GM21825 (cell line): ENCODE data around the gene GSTM2.
A peak's percentile ranks its signal among the peaks of the same experiment; 100 is the strongest.

Experiments
- ATAC-seq: cut with Tn5 transposase; IDR thresholded peaks from one replicate; pipeline ENCODE4 v1.9.1; 2021; ENCODE audit warnings: mild to moderate bottlenecking, moderate library complexity; ENCODE audit not compliant: unreplicated experiment

The GSTM2 gene

DNA sequence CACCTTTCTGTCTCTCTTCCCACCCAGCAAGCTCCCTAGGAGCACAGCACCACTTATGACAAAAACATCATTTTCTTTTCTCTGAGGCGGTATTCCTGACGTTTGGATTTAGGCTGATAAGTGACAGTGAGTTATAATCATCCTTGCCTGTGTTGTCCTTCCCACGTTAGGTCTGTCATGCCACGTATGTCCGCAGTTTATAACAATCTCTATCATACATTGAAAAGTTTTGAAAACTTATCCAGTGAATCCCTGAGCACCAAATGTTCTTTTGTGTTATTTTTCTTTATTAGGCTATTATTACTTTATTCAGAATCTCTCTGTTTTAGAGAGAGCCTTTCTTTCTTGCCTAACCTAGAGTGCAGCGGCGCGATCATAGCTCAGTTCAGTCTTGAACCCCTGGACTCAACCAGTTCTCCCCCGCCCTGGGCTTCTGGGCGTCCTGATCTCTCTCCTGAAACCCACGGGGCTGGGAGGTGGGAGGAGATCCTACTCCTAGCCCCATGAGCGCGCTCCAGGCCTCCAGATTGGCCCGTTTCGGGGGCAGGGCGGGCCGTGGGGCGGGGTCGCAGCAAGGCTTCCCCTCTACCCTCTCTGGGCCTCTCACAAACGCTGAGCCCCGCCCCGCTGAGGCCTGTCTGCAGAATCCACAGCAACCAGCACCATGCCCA, at the start of gene GSTM2:
Gene GSTM2, plus strand, starts transcription at position 606 of the 671 bp plus-strand sequence. Its CDS starts 59 bp downstream, at position 665.
- ATAC-seq: peak; percentile 93

GRCh38 chr1:109618661-109619575, 48.9 kb upstream of the GSTM2 start:
- no peak for ATAC-seq

DNA sequence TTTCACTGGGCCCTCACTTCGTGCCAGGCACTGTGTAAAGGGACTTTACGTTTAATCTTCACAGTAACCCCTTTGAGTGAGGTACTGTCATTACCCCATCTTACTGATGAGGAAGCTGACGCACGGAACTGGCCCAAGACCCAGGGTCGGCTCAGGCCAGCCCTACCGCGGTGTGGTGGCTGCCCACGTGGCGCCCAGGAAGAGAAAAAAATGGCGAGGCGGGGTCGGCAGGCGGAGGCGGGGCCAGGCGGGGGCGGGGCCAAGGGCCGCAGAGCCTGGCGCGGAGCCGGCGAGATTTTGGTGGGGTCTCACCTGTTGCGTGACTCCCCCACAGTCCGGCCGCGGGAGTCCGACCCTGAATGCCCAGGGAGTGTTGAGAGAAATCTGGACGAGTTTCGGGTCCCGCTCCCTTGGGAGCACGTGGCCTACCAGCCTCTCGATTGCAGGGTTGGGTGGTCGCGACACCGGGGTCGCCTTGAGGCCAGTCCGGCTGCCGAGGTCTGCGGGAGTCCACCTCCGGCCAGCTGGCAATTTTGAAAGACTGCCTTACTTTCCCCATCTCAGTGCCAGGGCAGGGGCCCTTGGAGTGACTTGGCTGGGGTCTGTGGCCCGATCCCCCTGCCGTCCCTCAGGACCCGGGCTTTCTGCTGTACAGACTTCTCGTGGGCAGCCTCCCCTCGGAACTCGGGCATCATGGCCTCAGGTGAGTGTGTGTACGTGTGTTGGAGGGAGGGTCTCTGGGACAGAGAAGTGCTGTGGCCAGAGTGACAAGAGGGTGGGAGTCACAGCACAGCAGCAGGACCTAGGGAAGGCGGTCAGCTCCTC, 48.1 kb upstream of the GSTM2 start, which contains the start of the genes AMPD2 and GNAT2:
Gene AMPD2, plus strand, starts transcription at position 262 of the 825 bp plus-strand sequence. CDS start 1,339 bp downstream, outside the sequence.
Gene GNAT2, minus strand, starts transcription at position 41 of the 825 bp plus-strand sequence. CDS start 6,746 bp downstream, outside the sequence.
- peak; percentile 48 for ATAC-seq

- no peak for ATAC-seq
These were observed 47.5 kb upstream of the GSTM2 start for GRCh38 chr1:109620401-109620791.

DNA sequence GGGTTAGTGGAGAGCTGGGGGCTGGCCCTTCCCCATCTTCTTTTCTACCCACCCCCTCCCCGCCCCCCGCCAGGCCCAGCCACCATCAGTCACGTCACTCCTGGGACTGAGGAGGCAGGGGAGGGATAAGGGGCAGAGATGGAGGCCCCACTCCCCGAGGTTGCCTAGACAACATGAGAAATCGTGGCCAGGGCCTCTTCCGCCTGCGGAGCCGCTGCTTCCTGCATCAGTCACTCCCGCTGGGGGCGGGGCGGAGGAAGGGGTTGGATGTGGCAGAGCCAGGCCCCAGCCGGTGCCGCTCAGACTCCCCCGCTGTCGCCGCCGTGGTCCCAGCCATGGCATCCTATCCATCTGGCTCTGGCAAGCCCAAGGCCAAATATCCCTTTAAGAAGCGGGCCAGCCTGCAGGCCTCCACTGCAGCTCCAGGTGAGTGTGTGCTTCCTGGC, 47.0 kb upstream of the GSTM2 start:
- ATAC-seq: peak; percentile 66

- no peak for ATAC-seq
These were observed 46.3 kb upstream of the GSTM2 start for GRCh38 chr1:109621379-109622136.

DNA sequence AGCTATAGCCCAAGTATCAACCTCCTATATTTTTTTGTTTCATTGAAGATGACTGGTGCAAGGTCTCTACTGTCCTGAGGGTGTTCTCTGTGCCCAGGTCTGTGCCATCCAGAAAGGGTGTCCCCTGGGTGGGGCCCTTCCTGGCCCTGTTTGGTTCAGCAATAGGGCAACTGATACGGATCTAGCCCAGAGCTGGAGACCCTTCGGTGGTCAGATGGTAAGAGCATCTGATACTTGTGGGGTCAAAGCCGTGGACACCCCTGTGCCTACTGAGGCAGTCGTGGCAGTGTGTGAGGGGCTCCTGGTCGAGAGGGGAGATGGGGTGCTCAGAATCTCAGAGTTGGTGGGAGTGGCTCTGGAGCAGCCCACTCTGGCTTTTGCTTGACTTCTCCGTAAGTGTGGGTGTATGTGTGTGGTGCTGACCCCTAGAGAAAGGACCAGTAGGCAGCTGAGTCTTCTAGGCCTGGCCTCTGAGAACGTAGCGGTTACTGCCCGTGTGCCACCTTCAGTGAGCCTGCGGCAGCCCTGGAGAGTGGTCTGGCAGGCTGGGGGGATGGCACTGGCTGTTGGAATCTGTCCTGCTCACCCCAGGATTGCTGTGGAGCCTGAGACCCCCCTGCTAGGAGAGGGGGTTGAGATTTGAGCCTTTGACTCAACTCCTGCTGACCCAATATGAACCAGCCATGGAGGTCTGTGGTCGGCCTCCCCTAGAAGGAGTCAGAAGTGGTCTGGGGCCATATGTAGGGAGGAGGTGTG, 45.5 kb upstream of the GSTM2 start:
- ATAC-seq: no peak

DNA sequence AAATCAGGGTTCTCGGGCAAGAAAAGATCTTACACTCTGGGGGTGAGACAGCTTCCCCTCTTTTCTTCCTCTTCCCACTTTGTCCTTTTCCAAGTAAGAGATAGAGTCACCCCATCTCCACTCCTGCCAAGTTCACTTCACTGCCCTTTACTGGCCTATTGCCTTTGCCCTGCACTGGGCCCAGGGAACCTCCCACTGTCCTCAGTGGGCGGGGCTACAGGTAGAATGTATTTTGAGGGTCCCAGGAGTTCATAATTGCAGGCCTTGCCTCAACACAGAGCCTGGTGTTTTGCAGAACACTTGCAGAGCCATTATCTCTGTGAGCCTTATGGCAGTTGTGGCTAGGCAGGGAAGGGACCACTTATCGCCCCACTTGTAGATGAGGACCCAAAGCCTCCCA, 45.0 kb upstream of the GSTM2 start:
- no peak for ATAC-seq

DNA sequence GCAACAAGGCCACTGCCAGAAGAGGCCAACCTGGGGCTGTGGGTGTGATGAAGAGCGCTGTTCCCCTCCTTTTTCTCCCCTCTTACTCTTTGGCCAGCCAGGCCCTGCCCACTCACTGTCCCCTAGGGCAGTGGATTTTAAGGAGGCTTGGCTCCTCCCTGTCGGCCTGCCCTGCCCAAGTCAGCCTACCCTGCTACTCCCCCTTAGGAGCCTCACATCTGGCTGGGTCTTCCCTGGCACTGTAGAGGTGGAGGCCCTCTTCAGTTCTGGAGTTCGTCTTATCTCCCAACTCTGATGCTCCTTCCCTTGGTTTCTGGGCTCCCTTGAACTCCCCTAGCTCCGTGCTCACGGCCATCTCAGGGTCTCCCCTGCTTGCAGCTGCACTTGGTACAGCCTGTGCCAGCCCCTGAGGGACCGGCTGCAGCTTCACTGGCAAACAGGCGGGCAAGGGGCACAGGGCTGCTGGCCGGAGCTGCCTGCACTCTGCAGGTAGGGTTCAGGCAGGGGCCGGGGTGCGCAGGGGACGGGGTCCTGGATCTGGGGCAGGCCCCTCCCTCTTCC, 44.2 kb upstream of the GSTM2 start:
- ATAC-seq: no peak

DNA sequence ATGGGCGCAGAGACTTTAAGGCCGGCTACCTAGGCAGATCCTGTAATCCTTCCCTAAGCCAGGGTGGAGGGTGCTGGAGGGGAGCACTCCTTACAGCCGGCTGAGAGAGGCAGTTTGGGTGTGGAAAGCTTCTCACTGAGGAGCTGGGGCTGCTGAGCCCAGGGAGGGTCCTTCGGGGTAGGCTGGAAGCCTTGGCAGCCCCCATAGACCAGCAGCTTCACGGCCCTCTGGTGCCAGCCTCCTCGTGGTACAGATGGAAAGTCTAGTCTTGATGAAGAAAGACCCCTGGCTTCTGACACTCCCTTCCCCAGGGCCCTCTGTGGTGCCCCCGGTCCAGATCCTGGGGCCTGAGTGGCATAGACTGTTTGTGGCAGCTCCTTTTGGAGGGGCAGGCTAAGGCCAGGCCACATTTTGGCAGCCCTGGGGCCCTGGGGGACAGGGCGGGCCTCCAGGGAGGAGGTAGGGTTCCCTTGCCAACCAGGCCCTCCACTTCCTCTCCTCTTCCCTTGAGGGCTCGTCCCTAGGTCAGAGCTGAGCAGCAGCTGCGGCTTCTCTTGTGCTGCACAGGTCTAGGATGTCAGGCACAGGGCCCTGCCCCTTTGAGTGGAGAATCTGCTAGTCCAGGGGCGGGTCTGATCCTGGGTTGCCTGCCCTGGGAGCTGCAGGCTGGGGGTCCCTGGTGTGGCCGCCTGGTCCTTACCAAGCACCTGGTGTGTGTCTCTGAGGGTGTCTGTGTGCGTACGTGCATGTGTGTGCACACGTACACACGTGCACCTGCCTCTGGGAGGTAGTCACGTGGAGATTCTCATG, 43.5 kb upstream of the GSTM2 start:
- ATAC-seq: peak; percentile 36

DNA sequence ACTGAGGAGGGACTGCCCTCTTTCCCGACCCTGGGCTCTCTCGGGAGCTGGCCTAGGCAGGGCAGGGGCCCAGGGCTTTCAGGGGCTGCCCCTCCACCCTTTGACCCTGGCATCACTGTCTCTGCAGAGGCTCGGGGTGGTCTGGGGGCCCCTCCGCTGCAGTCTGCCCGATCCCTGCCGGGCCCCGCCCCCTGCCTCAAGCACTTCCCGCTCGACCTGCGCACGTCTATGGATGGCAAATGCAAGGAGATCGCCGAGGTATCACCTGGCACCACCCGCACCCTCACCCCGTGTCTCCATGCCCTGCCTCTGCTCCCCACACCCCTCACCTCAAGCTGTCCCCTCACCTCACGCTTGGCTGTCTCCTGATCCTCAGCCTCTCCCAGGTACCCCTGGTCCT, 42.7 kb upstream of the GSTM2 start:
- no peak for ATAC-seq

DNA sequence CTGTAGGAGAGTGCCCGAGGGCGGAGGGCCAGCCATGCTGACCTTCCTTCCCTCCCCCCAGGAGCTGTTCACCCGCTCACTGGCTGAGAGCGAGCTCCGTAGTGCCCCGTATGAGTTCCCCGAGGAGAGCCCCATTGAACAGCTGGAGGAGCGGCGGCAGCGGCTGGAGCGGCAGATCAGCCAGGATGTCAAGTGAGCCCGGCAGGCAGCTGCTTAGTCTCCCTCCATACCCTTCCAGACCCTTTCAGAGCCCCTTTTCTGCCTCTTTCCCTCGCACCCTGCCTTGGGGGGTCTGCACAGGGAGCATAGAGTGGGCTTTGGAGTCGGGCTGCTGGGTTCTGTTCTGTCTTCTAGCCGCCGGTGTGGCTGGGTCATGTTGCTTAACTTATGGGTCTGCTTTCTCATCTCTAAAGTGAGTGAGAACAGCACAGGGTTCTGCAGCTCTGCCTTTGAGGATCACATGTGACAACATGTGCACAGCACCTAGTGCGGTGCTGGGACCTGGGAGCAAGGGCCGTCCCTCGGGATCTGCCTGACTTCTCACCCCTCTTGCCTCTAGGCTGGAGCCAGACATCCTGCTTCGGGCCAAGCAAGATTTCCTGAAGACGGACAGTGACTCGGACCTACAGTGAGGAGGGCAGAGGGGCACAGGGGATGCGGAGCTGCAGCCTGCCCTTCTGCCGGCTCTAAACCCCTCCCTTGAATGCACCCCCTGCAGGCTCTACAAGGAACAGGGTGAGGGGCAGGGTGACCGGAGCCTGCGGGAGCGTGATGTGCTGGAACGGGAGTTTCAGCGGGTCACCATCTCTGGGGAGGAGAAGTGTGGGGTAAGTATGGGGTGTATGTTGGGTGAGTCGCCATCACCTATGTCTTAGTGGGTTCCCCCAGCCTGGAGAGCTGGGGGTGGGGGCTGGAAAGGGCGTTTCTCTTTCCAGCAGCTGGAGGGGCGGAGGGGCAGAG, 42.0 kb upstream of the GSTM2 start:
- no peak for ATAC-seq

GRCh38 chr1:109626682-109627408, 41.0 kb upstream of the GSTM2 start:
- no peak for ATAC-seq

DNA sequence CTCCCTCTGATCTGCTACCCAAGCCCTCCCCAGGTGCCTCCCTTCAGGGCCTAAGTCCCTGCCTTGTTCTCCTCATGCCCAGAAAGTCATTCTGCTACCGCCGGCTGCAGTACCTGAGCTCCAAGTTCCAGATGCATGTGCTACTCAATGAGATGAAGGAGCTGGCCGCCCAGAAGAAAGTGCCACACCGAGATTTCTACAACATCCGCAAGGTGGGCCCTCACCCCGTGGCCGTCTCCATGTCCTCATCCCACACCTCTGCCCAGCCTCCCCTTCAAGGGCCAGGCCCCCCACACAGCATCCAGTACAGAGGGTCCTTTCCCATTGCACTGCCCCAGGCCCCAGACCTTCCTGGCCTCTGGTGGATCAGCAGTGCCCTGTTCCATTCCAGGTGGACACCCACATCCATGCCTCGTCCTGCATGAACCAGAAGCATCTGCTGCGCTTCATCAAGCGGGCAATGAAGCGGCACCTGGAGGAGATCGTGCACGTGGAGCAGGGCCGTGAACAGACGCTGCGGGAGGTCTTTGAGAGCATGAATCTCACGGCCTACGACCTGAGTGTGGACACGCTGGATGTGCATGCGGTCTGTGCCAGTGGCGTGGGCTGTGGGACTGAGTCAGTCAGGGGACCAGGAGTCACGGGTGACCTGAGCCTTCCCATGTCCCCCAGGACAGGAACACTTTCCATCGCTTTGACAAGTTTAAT, 40.0 kb upstream of the GSTM2 start:
- ATAC-seq: no peak

DNA sequence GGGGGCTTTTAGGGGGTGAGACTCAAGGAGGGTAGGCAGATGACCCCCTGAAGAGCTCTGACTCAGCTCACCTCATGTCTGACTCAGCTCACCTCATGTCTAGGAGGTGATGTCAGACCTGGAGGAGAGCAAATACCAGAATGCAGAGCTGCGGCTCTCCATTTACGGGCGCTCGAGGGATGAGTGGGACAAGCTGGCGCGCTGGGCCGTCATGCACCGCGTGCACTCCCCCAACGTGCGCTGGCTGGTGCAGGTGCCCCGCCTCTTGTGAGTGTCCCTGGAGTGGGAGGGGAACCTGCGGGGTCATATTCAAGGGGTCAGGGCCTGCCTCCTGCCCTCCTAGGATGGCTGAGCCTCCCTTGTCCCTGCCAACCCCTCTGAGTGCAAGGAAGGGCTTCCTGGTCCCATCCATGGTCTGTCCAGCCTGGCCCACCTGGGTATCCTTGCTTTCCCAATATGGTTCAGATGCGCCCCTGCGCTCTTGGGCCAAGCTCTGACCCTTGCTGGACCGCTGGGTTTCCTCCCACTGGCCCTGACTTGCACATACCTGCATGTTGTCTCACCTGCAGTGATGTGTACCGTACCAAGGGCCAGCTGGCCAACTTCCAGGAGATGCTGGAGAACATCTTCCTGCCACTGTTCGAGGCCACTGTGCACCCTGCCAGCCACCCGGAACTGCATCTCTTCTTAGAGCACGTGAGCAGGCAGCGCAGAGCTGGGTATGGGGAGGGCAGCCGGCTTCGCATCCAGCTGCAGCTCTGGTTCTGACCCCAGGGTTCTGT, 39.1 kb upstream of the GSTM2 start:
- no peak for ATAC-seq
